Mesenteric fat pad (tissue), 1 donor: ENCODE measurements around the gene EPS8. TPM values are rescaled to one million over a fixed set of nuclear protein-coding genes. Genes with fewer than 3 reads are reported as not detected.
"Not testable (repeated sequence)": the region's sequence is repeated elsewhere in the genome, so short reads cannot be mapped to it uniquely, and the experiment has no call there.

ENCODE experiments used
- DNase-seq: peaks from one replicate; pipeline ENCODE4 v3.0.0-alpha.2; 2020; ENCODE audit warnings: low spot score
- total RNA-seq: library from RNA; stranded (reverse); fragmentation: NEBNext Ultra II Directional; extraction: Animal tissue kit (Norgen Biotek cat#: 25700); gene quantifications from one replicate; pipeline ENCODE4 v1.2.1, GENCODE V29; 2021
- donor health status: DM: yes; HTN: yes; CAD: no.

Gene EPS8
- total RNA-seq, 1 donor from 2014 or later: 299 TPM

GRCh38 chr12:15757553-15758255, 31.5 kb downstream of the EPS8 start:
- DNase-seq: no peak

GRCh38 chr12:15756822-15757221, 32.4 kb downstream of the EPS8 start:
- DNase-seq: no peak

- DNase-seq: no peak
These were observed 35.0 kb downstream of the EPS8 start for GRCh38 chr12:15754233-15754632.

- no peak for DNase-seq
These were observed 36.4 kb downstream of the EPS8 start for GRCh38 chr12:15752785-15753184.

- no peak for DNase-seq
These were observed 37.4 kb downstream of the EPS8 start for GRCh38 chr12:15751741-15752140.

- no peak for DNase-seq
These were observed 39.3 kb downstream of the EPS8 start for GRCh38 chr12:15749937-15750336.

GRCh38 chr12:15741870-15742269, 47.3 kb downstream of the EPS8 start:
- DNase-seq: not testable (repeated sequence)

GRCh38 chr12:15741082-15741481, 48.1 kb downstream of the EPS8 start:
- DNase-seq: no peak

- DNase-seq: not testable (repeated sequence)
These were observed 48.8 kb downstream of the EPS8 start for GRCh38 chr12:15740389-15740788.

GRCh38 chr12:15738438-15739015, 50.7 kb downstream of the EPS8 start:
- DNase-seq: no peak

- no peak for DNase-seq
These were observed 53.2 kb downstream of the EPS8 start for GRCh38 chr12:15735837-15736615.

- DNase-seq: no peak
These were observed 56.1 kb downstream of the EPS8 start for GRCh38 chr12:15733136-15733535.

GRCh38 chr12:15732341-15733061, 56.7 kb downstream of the EPS8 start:
- no peak for DNase-seq

GRCh38 chr12:15731940-15732339, 57.2 kb downstream of the EPS8 start:
- DNase-seq: no peak

GRCh38 chr12:15729097-15729496, 60.1 kb downstream of the EPS8 start:
- DNase-seq: no peak

GRCh38 chr12:15728118-15728598, 61.0 kb downstream of the EPS8 start:
- no peak for DNase-seq

GRCh38 chr12:15726878-15727150, 62.4 kb downstream of the EPS8 start:
- no peak for DNase-seq

- no peak for DNase-seq
These were observed 62.9 kb downstream of the EPS8 start for GRCh38 chr12:15726027-15726877.

GRCh38 chr12:15722951-15723350, 66.2 kb downstream of the EPS8 start:
- DNase-seq: no peak

GRCh38 chr12:15721316-15722115, 67.7 kb downstream of the EPS8 start:
- no peak for DNase-seq
